ENCODE data around the gene POU4F2.

Gene POU4F2

GRCh38 chr4:146640465-146641061 is 1.9 kb downstream of the POU4F2 start:
- in situ Hi-C loops (cut with HindIII; ENCODE audit: low pct_ligation_motif_present, low sequenced_read_pairs), result no loop called here
- Histone ChIP-seq H3K27me3 (replicated peaks) (peaks cover 65% of the 10 kb centered on the region), H3K27ac (no peak overlapping the region)

DNA sequence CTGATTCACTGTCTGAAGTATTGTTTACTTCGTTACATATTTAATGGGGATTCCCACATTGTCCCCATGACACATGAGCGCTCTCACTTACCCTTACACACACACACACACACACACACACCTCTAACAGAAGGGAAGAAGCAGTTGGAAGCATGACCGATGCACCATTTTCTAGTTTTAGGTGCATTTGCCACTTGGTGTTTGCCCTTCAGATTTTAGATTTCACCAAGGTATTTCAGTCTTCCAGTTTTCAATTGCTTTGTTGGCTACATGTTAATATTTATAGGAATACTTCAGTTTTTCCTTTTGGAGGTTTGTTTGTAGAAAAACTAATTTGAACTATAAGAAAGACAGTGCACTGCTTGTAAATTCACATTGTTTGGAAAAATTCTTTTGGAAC is 3.1 kb downstream of the POU4F2 start:
- Histone ChIP-seq H3K4me3 (ENCODE audit: low read depth, low read length) (no peak overlapping the region), H3K27ac (no peak overlapping the region), H3K36me3 (replicated peaks) (no peaks in the 10 kb centered on the region), H3K27me3 (replicated peaks) (peaks cover 64% of the 10 kb centered on the region)
- no peak for DNase-seq
- TF ChIP-seq, protein P1, sequence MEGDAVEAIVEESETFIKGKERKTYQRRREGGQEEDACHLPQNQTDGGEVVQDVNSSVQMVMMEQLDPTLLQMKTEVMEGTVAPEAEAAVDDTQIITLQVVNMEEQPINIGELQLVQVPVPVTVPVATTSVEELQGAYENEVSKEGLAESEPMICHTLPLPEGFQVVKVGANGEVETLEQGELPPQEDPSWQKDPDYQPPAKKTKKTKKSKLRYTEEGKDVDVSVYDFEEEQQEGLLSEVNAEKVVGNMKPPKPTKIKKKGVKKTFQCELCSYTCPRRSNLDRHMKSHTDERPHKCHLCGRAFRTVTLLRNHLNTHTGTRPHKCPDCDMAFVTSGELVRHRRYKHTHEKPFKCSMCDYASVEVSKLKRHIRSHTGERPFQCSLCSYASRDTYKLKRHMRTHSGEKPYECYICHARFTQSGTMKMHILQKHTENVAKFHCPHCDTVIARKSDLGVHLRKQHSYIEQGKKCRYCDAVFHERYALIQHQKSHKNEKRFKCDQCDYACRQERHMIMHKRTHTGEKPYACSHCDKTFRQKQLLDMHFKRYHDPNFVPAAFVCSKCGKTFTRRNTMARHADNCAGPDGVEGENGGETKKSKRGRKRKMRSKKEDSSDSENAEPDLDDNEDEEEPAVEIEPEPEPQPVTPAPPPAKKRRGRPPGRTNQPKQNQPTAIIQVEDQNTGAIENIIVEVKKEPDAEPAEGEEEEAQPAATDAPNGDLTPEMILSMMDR (IDR thresholded peaks at IDR 0.05; ENCODE audit: low read depth, low read length, missing control alignments), result no peak
- in situ Hi-C loops (cut with HindIII; ENCODE audit: low pct_ligation_motif_present, low sequenced_read_pairs), result no loop called here

More at GRCh38 chr4:146640465-146641061, 1.9 kb downstream of the POU4F2 start:
- TF ChIP-seq, protein P1 (IDR thresholded peaks at IDR 0.05; ENCODE audit: low read depth, low read length, missing control alignments), result no peak
- DNase-seq, result no peak
- Histone ChIP-seq H3K36me3 (replicated peaks) (no peaks in the 10 kb centered on the region), H3K4me3 (ENCODE audit: low read depth, low read length) (no peak overlapping the region)

DNA sequence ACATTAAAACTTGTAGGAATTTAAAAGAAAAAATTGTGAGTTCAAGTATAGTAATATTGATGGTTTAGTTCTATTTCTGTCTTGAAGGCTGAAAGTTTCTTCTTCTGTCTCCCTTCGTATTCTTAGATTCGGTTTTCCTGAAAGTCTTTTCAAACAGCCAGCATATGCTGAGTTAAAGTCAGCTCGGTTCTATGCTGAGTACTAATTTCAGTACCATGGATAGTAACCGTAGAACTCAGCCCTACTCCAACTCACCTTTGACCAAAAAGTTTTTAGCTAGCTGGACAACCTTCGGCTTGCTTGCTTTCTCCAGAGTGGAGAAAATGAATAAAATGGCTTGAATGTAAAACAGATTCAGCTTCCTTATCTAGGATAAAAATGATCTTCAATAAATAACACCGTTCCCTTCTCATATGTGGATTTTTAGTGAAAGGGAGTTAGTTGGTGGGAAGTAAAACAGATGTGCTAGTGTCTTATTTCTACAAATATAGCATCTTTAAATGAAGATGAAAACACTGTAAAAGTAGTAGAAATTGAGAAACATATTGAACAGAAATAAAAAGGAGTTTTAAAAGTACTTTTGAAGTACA is 5.2 kb downstream of the POU4F2 start:
- Histone ChIP-seq H3K27me3 (replicated peaks) (peaks cover 63% of the 10 kb centered on the region), H3K4me3 (ENCODE audit: low read depth, low read length) (no peak overlapping the region), H3K27ac (no peak overlapping the region), H3K36me3 (replicated peaks) (no peaks in the 10 kb centered on the region)
- TF ChIP-seq, protein P1 (IDR thresholded peaks at IDR 0.05; ENCODE audit: low read depth, low read length, missing control alignments), result no peak
- no peak for DNase-seq
- in situ Hi-C loops (cut with HindIII; ENCODE audit: low pct_ligation_motif_present, low sequenced_read_pairs), result no loop called here

DNA sequence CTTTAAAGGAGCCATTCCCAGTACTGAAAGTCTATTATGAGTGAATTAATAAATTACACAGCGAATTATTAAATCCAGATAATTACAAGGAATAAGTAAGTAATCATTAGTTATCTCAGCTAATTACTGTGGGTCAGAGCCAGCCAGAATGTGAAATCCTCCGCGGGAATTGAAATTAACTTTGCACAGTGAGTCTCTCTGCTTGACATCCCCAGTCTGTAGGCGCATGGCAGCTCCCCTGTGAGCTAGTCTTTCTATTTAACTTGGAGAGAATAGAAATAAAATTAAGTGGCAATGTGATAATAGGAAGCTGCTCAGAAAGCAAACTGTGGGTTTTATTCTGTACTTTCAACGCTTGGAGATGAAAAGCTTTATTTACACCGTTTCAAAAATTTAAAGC is 7.2 kb downstream of the POU4F2 start:
- DNase-seq, result no peak
- no peak overlapping the region for H3K4me3 ChIP-seq (ENCODE audit: low read depth, low read length)
- TF ChIP-seq, protein P1 (IDR thresholded peaks at IDR 0.05; ENCODE audit: low read depth, low read length, missing control alignments), result no peak
- in situ Hi-C loops (cut with HindIII; ENCODE audit: low pct_ligation_motif_present, low sequenced_read_pairs), result no loop called here
- H3K27me3 ChIP-seq (replicated peaks), result peaks cover 61% of the 10 kb centered on the region
- H3K36me3 ChIP-seq (replicated peaks), result no peaks in the 10 kb centered on the region
- H3K27ac ChIP-seq, result no peak overlapping the region

- no peak overlapping the region for H3K4me3 ChIP-seq (ENCODE audit: low read depth, low read length)
- DNase-seq, result no peak
- TF ChIP-seq, protein P1 (IDR thresholded peaks at IDR 0.05; ENCODE audit: low read depth, low read length, missing control alignments), result no peak
- in situ Hi-C loops (cut with HindIII; ENCODE audit: low pct_ligation_motif_present, low sequenced_read_pairs), result no loop called here
- H3K27me3 ChIP-seq (replicated peaks), result peaks cover 63% of the 10 kb centered on the region
- H3K27ac ChIP-seq, result no peak overlapping the region
- no peaks in the 10 kb centered on the region for H3K36me3 ChIP-seq (replicated peaks)
These were observed 8.1 kb downstream of the POU4F2 start for GRCh38 chr4:146646593-146647325.
